Neural crest cell (in vitro differentiated cells): ENCODE results near the gene BACH2. TPM values are rescaled to one million over a fixed set of nuclear protein-coding genes. Genes with fewer than 3 reads are reported as not detected.

Experiments
- DNase-seq: peaks from one replicate; pipeline ENCODE4 v3.0.0; 2021; ENCODE audit warnings: low read depth, mixed read lengths, low spot score
- H3K27ac Mint-ChIP-seq: one replicate; pipeline ENCODE4 v1.8.0; 2021; ENCODE audit warnings: mild to moderate bottlenecking, mixed read lengths; ENCODE audit not compliant: unreplicated experiment
- H3K27me3 Mint-ChIP-seq: 2 replicates; pipeline ENCODE4 v1.8.0; 2021; ENCODE audit warnings: low read depth, mild to moderate bottlenecking, mixed read lengths
- H3K36me3 Mint-ChIP-seq: 2 replicates; pipeline ENCODE4 v1.8.0; 2021; ENCODE audit warnings: low read depth, mild to moderate bottlenecking, mixed read lengths
- H3K4me1 Mint-ChIP-seq: 2 replicates; pipeline ENCODE4 v1.8.0; 2021; ENCODE audit warnings: mixed read lengths
- H3K4me3 Mint-ChIP-seq: one replicate; pipeline ENCODE4 v1.8.0; 2021; ENCODE audit warnings: mild to moderate bottlenecking, mixed read lengths
- H3K9me3 Mint-ChIP-seq: 2 replicates; pipeline ENCODE4 v1.8.0; 2021; ENCODE audit warnings: mixed read lengths
- CTCF ChIP-seq: fragments of 200-600 bp; sonication (generic); conservative IDR thresholded peaks from 2 replicates; pipeline ENCODE4 v1.5.0; 2021; ENCODE audit warnings: antibody characterized with exemption, mild to moderate bottlenecking
- total RNA-seq: library from RNA; stranded (reverse); gene quantifications from 2 replicates; pipeline ENCODE4 v1.2.1, GENCODE V29; 2021

BACH2 gene
- total RNA-seq, 1 donor from 2014 or later = 13.1 TPM

- no peaks in the 10 kb centered on the region for H3K9me3 Mint-ChIP-seq
- TF ChIP-seq CTCF = no peak
- H3K27ac Mint-ChIP-seq = peak overlapping the region; percentile 31
- no peaks in the 10 kb centered on the region for H3K36me3 Mint-ChIP-seq
- H3K4me1 Mint-ChIP-seq = peaks cover 76% of the 10 kb centered on the region
- H3K27me3 Mint-ChIP-seq = no peaks in the 10 kb centered on the region
- no peak overlapping the region for H3K4me3 Mint-ChIP-seq
- no peak for DNase-seq
Measured at GRCh38 chr6:90076511-90077415, 219.9 kb downstream of the BACH2 start.

GRCh38 chr6:90074161-90074850 lies 222.3 kb downstream of the BACH2 start:
- peak overlapping the region; percentile 3 for H3K27ac Mint-ChIP-seq
- H3K9me3 Mint-ChIP-seq = no peaks in the 10 kb centered on the region
- H3K36me3 Mint-ChIP-seq = no peaks in the 10 kb centered on the region
- DNase-seq = peak; percentile 12
- peaks cover 86% of the 10 kb centered on the region for H3K4me1 Mint-ChIP-seq
- H3K4me3 Mint-ChIP-seq = peak overlapping the region; percentile 56
- no peak for TF ChIP-seq CTCF
- H3K27me3 Mint-ChIP-seq = no peaks in the 10 kb centered on the region

- Mint-ChIP-seq H3K4me3 (no peak overlapping the region), H3K27me3 (no peaks in the 10 kb centered on the region), H3K36me3 (no peaks in the 10 kb centered on the region), H3K9me3 (no peaks in the 10 kb centered on the region), H3K27ac (peak overlapping the region; percentile 40), H3K4me1 (peaks cover 86% of the 10 kb centered on the region)
- DNase-seq = no peak
- no peak for TF ChIP-seq CTCF
Measured at GRCh38 chr6:90072935-90073464, 223.6 kb downstream of the BACH2 start.

- Mint-ChIP-seq H3K4me1 (peaks cover 86% of the 10 kb centered on the region), H3K27me3 (no peaks in the 10 kb centered on the region), H3K27ac (no peak overlapping the region), H3K4me3 (no peak overlapping the region), H3K36me3 (no peaks in the 10 kb centered on the region), H3K9me3 (no peaks in the 10 kb centered on the region)
- DNase-seq = no peak
- no peak for TF ChIP-seq CTCF
Measured at GRCh38 chr6:90072501-90072900, 224.1 kb downstream of the BACH2 start.

- H3K27ac Mint-ChIP-seq = peak overlapping the region; percentile 63
- no peak for TF ChIP-seq CTCF
- H3K4me1 Mint-ChIP-seq = peaks cover 62% of the 10 kb centered on the region
Measured at GRCh38 chr6:90068703-90069523, 227.7 kb downstream of the BACH2 start.

More at GRCh38 chr6:90068703-90069523, 227.7 kb downstream of the BACH2 start:
- H3K4me3 Mint-ChIP-seq = no peak overlapping the region
- H3K36me3 Mint-ChIP-seq = peaks cover 7% of the 10 kb centered on the region
- no peak for DNase-seq
- H3K9me3 Mint-ChIP-seq = no peaks in the 10 kb centered on the region
- no peaks in the 10 kb centered on the region for H3K27me3 Mint-ChIP-seq
